GM12878 (cell line): ENCODE results near the gene HSD3B1. TPM values are rescaled to one million over a fixed set of nuclear protein-coding genes. Genes with fewer than 3 reads are reported as not detected.
A peak's percentile ranks its signal among the peaks of the same experiment; 100 is the strongest.

Experiments
- ATAC-seq: fragments of 200-7000 bp; cut with Tn5 transposase; 3 replicates; pipeline ENCODE4 v1.9.1; 2020; ENCODE audit warnings: mild to moderate bottlenecking, moderate library complexity
- BruUV-seq: library from RNA; stranded (reverse); fragments of 400-500 nt; replicated peaks from 2 replicates; lab custom pipeline; 2021; lab: Mats Ljungman, UMichigan
- CTCF ChIA-PET: fragments of 300-600 bp; sonication (Branson Sonifier 250); formaldehyde crosslinking; extraction: SDS; loops from one replicate; lab custom pipeline; 2021; ENCODE audit warnings: inconsistent platforms; lab: Yijun Ruan, JAX
- POLR2A ChIA-PET: fragments of 350-600 bp; formaldehyde crosslinking; extraction: SDS; loops from one replicate; lab custom pipeline; 2021; ENCODE audit warnings: inconsistent platforms; lab: Charles Lee
- RAD21 ChIA-PET: fragments of 300-600 bp; sonication (Branson Sonifier 250); formaldehyde crosslinking; loops from one replicate; lab custom pipeline; 2023; ENCODE audit warnings: antibody characterized with exemption; ENCODE audit not compliant: unreplicated experiment; lab: Charles Lee
- SMC1A ChIA-PET: fragments of 300-600 bp; sonication (Branson Sonifier 250); formaldehyde crosslinking; loops from one replicate; lab custom pipeline; 2023; ENCODE audit not compliant: unreplicated experiment, uncharacterized antibody; lab: Charles Lee
- DNase-seq: peaks from one replicate; pipeline ENCODE4 v3.0.0-alpha.2; 2011; ENCODE audit warnings: low read depth, low spot score
- FAIRE-seq: peaks from 3 replicates; lab custom pipeline; 2011; peaks lifted over from hg19 to GRCh38; lab: Jason Lieb, UNC
- H2AFZ ChIP-seq: 2 replicates; pipeline ENCODE4 v1.6.0; 2011; ENCODE audit warnings: low read depth, low read length, control low read depth; ENCODE audit not compliant: control insufficient read depth
- H3K27ac ChIP-seq: 2 replicates; pipeline ENCODE4 v1.5.1; 2011; ENCODE audit warnings: control low read depth; ENCODE audit not compliant: control insufficient read depth, insufficient read depth
- H3K27me3 ChIP-seq, 2 experiments: replicated peaks in 1 of 2; 2 replicates each; pipeline versions ENCODE4 v1.6.0 to v1.6.1; 2011; ENCODE audit warnings: low read length in 1 of 2; ENCODE audit not compliant: control insufficient read depth in 2 of 2, insufficient read depth in 2 of 2
- H3K36me3 ChIP-seq, 2 experiments: 2 replicates each; pipeline ENCODE4 v1.5.1; 2011; ENCODE audit warnings: low read length in 1 of 2; ENCODE audit not compliant: control insufficient read depth in 2 of 2, insufficient read depth in 2 of 2
- H3K4me1 ChIP-seq: 2 replicates; pipeline ENCODE4 v1.6.1; 2011; ENCODE audit warnings: mild to moderate bottlenecking, low read length, moderate library complexity, mixed read lengths; ENCODE audit not compliant: control insufficient read depth, insufficient read depth
- H3K4me2 ChIP-seq: 2 replicates; pipeline ENCODE4 v1.6.0; 2011; ENCODE audit warnings: control low read depth; ENCODE audit not compliant: control insufficient read depth, insufficient read depth
- H3K4me3 ChIP-seq: fragments of 200-600 bp; sonication (generic); 2 replicates; pipeline ENCODE4 v1.5.1; 2016
- H3K79me2 ChIP-seq: 2 replicates; pipeline ENCODE4 v1.6.0; 2011; ENCODE audit warnings: low read length; ENCODE audit not compliant: control insufficient read depth, insufficient read depth
- H3K9ac ChIP-seq: 2 replicates; pipeline ENCODE4 v1.8.0; 2011; ENCODE audit warnings: low read length, control low read depth, mixed read lengths; ENCODE audit not compliant: control insufficient read depth, insufficient read depth
- H3K9me3 ChIP-seq: replicated peaks from 3 replicates; pipeline ENCODE4 v1.5.1; 2011; ENCODE audit warnings: mild to moderate bottlenecking, low read length; ENCODE audit not compliant: control insufficient read depth, insufficient read depth
- H4K20me1 ChIP-seq: 2 replicates; pipeline ENCODE4 v1.6.0; 2011; ENCODE audit not compliant: control insufficient read depth, insufficient read depth
- ETV6 ChIP-seq, 2 experiments: fragments of 450-650 bp in 1 of 2; IDR thresholded peaks in 1 of 2; conservative IDR thresholded peaks in 1 of 2; 2 replicates each; pipeline ENCODE4 v1.6.1; 2014; ENCODE audit warnings: antibody characterized with exemption in 1 of 2, borderline replicate concordance in 1 of 2, low read depth in 1 of 2, mild to moderate bottlenecking in 1 of 2, moderate library complexity in 1 of 2
- MTA3 ChIP-seq: IDR thresholded peaks from 2 replicates; pipeline ENCODE4 v1.6.1; 2012; ENCODE audit warnings: low read length, inconsistent platforms, borderline replicate concordance
- PAX8 ChIP-seq: fragments of 450-650 bp; IDR thresholded peaks from 2 replicates; pipeline ENCODE4 v1.6.1; 2017; ENCODE audit warnings: mild to moderate bottlenecking, moderate library complexity
- SKIL ChIP-seq: fragments of 450-650 bp; IDR thresholded peaks from 2 replicates; pipeline ENCODE4 v1.6.1; 2017; ENCODE audit warnings: mild to moderate bottlenecking, low read depth, inconsistent platforms; ENCODE audit not compliant: poor library complexity, severe bottlenecking
- SPI1 ChIP-seq: IDR thresholded peaks from 2 replicates; pipeline ENCODE4 v1.6.1; 2011; ENCODE audit warnings: low read depth, mild to moderate bottlenecking, low read length, moderate library complexity, borderline replicate concordance; ENCODE audit not compliant: insufficient read depth
- SRF ChIP-seq, 2 experiments: IDR thresholded peaks; 2 replicates each; pipeline ENCODE4 v1.6.1; 2011; ENCODE audit warnings: low read depth in 2 of 2, low read length in 2 of 2, mild to moderate bottlenecking in 1 of 2, moderate library complexity in 1 of 2
- SUZ12 ChIP-seq: fragments of 200-600 bp; sonication (generic); IDR thresholded peaks from one replicate; pipeline ENCODE4 v1.6.1; 2018; ENCODE audit warnings: antibody characterized with exemption, mild to moderate bottlenecking; ENCODE audit not compliant: unreplicated experiment
- TCF12 ChIP-seq: IDR thresholded peaks from 2 replicates; pipeline ENCODE4 v1.6.1; 2011; ENCODE audit warnings: low read depth, mild to moderate bottlenecking, low read length
- ZSCAN29 ChIP-seq: fragments of 450-650 bp; IDR thresholded peaks from 2 replicates; pipeline ENCODE4 v1.6.1; 2017; ENCODE audit warnings: mild to moderate bottlenecking, moderate library complexity
- WGBS: methylation state at CpG from one replicate; pipeline ENCODE4 v1.1.6; 2016; ENCODE audit warnings: low lambda C conversion rate; ENCODE audit not compliant: insufficient replicate concordance, insufficient coverage; ENCODE audit errors: missing lambda C conversion rate; 5-methylcytosine and 5-hydroxymethylcytosine counted together
- in situ Hi-C: fragments of 300-500 bp; cut with MboI; formaldehyde crosslinking; loops from 9 replicates; pipeline ENCODE4 v1.14.3; 2018; ENCODE audit warnings: mixed read lengths
- intact Hi-C: fragments of 100-400 bp; cut with micrococcal nuclease; formaldehyde crosslinking; loops from one replicate; pipeline ENCODE4 v1.14.2; 2022; ENCODE audit not compliant: unreplicated experiment
- polyA plus RNA-seq, 11 experiments: library from polyadenylated mRNA; depleted of rRNA in 4 of 11; unstranded in 6 of 11; stranded (reverse) in 5 of 11; fragments of >200 nt; fragmentation: Nextera tagmentation in 4 of 11; fragmentation: Illumina TruSeq in 1 of 11; extraction: Ambion mirVana in 4 of 11; extraction: Trizol in 1 of 11; gene quantifications; 1 replicate in 1 of 11; 2 replicates in 10 of 11; pipeline versions ENCODE4 v1.2.1 to v1.2.3, GENCODE V29; 2011 to 2016; ENCODE audit warnings: inconsistent platforms in 2 of 11, missing spikeins in 2 of 11, low read depth in 1 of 11
- total RNA-seq, 4 experiments: library from RNA; depleted of rRNA in 3 of 4; stranded (reverse); fragments of >200 nt in 3 of 4; fragmentation: Illumina TruSeq in 1 of 4; extraction: Trizol in 1 of 4; gene quantifications; 2 replicates each; pipeline versions ENCODE4 v1.2.1 to v1.2.3, GENCODE V29; 2013 to 2021
- TF ChIP-seq, protein P1 (sequence below): IDR thresholded peaks from 2 replicates; pipeline ENCODE4 v1.6.1; 2011; ENCODE audit warnings: borderline replicate concordance, low read depth, mild to moderate bottlenecking, moderate library complexity, low read length; ENCODE audit not compliant: insufficient read depth, poor library complexity, severe bottlenecking
- TF ChIP-seq, protein P2 (sequence below): IDR thresholded peaks from 2 replicates; pipeline ENCODE4 v1.6.1; 2012; ENCODE audit warnings: low read depth, low read length, improper control_type of control experiment

Gene HSD3B1
- total and polyA plus RNA-seq, 10 of the 15 experiments (the other 5 are each of a cell fraction or from before 2014, with no cell fraction given), result not detected

DNA sequence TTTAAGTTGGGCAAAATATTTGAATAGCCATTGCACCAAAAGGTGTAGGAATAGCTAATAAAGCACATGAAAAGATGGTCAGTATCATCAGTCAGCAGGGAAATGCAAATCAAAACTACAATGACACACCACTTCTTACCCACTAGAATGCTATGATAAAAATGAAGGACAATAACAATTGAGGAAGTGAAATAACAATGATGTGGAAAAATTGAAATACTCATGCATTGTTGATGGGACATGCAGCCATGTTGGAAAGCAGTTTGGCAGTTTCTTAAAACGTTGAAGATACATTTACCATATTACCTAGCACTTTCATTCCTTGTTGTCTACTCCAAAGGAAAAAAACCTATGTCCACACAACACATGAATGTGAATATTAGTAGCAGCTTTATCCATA lies 28.4 kb downstream of the HSD3B1 start:
- ATAC-seq (no peak), FAIRE-seq (peak; percentile 35), DNase-seq (no peak)
- Histone ChIP-seq H4K20me1 (no peaks in the 10 kb centered on the region), H3K36me3 (no peaks in the 10 kb centered on the region), H3K4me1 (no peaks in the 10 kb centered on the region), H2AFZ (no peak overlapping the region), H3K27ac (no peak overlapping the region), H3K27me3 (no peaks in the 10 kb centered on the region), H3K4me2 (no peak overlapping the region), H3K9ac (no peak overlapping the region), H3K9me3 (no peaks in the 10 kb centered on the region; the same call in 2 of the 3 replicates), H3K4me3 (no peak overlapping the region), H3K79me2 (no peaks in the 10 kb centered on the region)
- in situ Hi-C loops, result no loop called here
- RAD21 ChIA-PET, result no interaction called here
- CTCF ChIA-PET, result no interaction called here
- TF ChIP-seq SPI1, result peak; percentile 52; the same call in 1 of the 2 replicates
- TF ChIP-seq MTA3, result no peak
- no peak for TF ChIP-seq TCF12
- BruUV-seq, result no TSS peak
- intact Hi-C loops, result no loop called here
- 20% methylated on average over 1 of the region's 1 CpG for WGBS
- POLR2A ChIA-PET, result no interaction called here
- SMC1A ChIA-PET, result no interaction called here

- peaks cover 0 to 4% of the 10 kb centered on the region in 2 experiments; a peak in 1 of 4 replicates for H3K27me3 ChIP-seq
- in situ Hi-C loops, result no loop called here
- RAD21 ChIA-PET, result no interaction called here
- no peaks in the 10 kb centered on the region for H3K36me3 ChIP-seq
- no peak overlapping the region for H3K27ac ChIP-seq
- no peaks in the 10 kb centered on the region for H3K4me1 ChIP-seq
- DNase-seq, result no peak
- H3K9ac ChIP-seq, result no peak overlapping the region
- no peak overlapping the region for H3K4me3 ChIP-seq
- ATAC-seq, result no peak
- intact Hi-C loops, result no loop called here
- BruUV-seq, result no TSS peak
- no peaks in the 10 kb centered on the region for H4K20me1 ChIP-seq
- 60% methylated on average over 3 of the region's 3 CpGs for whole genome bisulfite sequencing
- POLR2A ChIA-PET, result no interaction called here
- H3K79me2 ChIP-seq, result no peaks in the 10 kb centered on the region
- no peak overlapping the region for H2AFZ ChIP-seq
- FAIRE-seq, result no peak
- CTCF ChIA-PET, result interaction anchor here (0.9 kb wide), 1 partner anchor 263 kb away, joined by 3 read pairs; no protein-coding TSS in a partner anchor
- H3K4me2 ChIP-seq, result no peak overlapping the region
- no peaks in the 10 kb centered on the region for H3K9me3 ChIP-seq
- SMC1A ChIA-PET, result no interaction called here
- TF ChIP-seq, protein P1, sequence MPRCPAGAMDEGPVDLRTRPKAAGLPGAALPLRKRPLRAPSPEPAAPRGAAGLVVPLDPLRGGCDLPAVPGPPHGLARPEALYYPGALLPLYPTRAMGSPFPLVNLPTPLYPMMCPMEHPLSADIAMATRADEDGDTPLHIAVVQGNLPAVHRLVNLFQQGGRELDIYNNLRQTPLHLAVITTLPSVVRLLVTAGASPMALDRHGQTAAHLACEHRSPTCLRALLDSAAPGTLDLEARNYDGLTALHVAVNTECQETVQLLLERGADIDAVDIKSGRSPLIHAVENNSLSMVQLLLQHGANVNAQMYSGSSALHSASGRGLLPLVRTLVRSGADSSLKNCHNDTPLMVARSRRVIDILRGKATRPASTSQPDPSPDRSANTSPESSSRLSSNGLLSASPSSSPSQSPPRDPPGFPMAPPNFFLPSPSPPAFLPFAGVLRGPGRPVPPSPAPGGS, result no peak
- no peak for TF ChIP-seq ZSCAN29
- no peak for TF ChIP-seq SRF (IDR thresholded peaks at IDR 0.05; ENCODE audit: low read depth in 2 of 2, low read length in 2 of 2)
- no peak for TF ChIP-seq SKIL
- no peak for TF ChIP-seq PAX8
- TF ChIP-seq, protein P2, sequence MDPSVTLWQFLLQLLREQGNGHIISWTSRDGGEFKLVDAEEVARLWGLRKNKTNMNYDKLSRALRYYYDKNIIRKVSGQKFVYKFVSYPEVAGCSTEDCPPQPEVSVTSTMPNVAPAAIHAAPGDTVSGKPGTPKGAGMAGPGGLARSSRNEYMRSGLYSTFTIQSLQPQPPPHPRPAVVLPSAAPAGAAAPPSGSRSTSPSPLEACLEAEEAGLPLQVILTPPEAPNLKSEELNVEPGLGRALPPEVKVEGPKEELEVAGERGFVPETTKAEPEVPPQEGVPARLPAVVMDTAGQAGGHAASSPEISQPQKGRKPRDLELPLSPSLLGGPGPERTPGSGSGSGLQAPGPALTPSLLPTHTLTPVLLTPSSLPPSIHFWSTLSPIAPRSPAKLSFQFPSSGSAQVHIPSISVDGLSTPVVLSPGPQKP, result no peak
- TF ChIP-seq SUZ12, result no peak
- no peak for TF ChIP-seq ETV6 (conservative IDR thresholded peaks at IDR 0.05 in 1 of 2, IDR thresholded peaks at IDR 0.05 in 1 of 2; ENCODE audit: borderline replicate concordance in 1 of 2, low read depth in 1 of 2)
Observed at GRCh38 chr1:119537966-119538365, 31.0 kb downstream of the HSD3B1 start.
